Activated CD4-positive, alpha-beta T cell treated with anti-CD3 and anti-CD28 coated beads, Interleukin-2, amount 50 U/mL, for 16 hours (primary cell): ENCODE measurements around the gene MYO7B.

Source experiments
- DNase-seq: peaks from one replicate; pipeline ENCODE4 v3.0.0-alpha.2; 2020

MYO7B gene

DNA sequence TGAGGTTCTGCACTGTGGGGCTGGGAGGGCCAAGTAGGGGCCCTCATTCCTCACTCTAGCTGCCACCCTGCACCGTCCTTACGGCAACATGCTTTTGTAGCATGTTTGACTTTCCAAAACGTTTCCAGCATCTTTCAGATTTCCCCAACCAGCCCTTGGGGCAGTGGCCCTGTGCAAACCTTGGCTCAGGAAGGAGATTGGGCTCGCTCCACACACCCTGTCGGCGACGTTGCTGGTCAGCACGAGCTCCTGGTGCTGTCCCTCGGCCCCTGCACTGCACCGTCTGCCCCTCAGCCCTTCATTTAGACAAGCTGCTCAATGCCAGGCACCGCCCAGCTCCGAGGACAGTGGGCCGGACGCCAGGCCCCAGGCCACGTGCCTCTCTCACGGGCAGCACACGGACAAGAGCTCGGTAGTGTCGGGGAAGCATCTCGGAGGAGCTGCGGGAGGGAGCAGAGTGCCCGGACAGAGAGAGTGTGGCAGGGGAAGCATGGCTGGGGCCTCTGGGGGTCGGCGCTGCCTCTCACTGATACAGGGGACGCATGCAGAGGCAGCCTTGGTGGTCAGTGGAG is 117.4 kb downstream of the MYO7B start:
- no peak for DNase-seq

DNA sequence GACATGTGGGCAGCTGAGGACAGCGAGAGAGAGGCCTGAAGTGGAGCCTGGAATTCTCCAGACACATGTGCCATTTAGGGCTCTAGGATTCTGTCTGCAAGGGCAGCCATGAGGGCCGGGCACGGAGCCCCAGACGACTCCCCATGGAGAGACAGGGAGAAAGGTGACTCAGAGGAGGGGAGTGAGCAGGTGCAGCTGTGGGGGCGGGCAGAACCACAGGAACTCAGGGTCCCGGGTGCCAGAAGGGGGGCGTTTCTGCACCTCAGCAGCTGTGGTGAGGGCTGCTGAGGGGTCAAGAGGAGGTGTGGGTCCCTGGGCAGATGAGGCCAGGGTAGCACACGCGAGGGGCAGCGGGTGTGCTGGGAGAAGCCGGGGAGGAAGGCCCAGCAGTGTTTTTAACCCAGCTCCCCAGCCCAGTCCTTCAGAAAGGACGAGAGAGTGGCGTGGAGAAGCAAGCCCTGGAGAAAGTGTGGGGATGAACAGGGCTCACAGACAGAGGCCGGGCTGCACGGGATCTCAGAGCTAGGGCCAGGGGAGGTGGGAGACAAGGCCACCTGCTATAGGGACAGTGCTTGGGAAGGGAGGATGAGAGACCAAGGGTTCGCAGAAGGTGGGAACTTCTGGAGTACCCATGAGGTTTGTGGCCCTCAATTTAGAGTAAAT is 118.1 kb downstream of the MYO7B start:
- DNase-seq: no peak

- no peak for DNase-seq
These were observed 118.8 kb downstream of the MYO7B start for GRCh38 chr2:127654084-127654837.

DNA sequence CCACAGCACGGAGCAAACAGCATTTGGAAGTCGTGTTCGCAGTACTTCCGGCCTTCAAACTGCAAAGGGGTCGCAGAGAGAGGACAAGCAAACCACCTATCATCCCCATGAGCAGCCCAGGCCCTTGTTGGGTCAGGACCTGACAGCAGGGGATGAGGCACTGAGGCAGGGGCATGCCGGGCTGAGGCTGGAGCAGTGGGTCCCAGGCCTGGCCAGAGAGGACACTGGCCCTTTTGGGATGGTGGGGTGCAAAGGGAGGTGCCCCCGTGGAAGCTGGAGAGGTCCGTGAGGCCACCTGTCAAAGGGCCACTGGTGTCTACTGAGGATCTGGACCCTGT is 119.3 kb downstream of the MYO7B start:
- DNase-seq: no peak

DNA sequence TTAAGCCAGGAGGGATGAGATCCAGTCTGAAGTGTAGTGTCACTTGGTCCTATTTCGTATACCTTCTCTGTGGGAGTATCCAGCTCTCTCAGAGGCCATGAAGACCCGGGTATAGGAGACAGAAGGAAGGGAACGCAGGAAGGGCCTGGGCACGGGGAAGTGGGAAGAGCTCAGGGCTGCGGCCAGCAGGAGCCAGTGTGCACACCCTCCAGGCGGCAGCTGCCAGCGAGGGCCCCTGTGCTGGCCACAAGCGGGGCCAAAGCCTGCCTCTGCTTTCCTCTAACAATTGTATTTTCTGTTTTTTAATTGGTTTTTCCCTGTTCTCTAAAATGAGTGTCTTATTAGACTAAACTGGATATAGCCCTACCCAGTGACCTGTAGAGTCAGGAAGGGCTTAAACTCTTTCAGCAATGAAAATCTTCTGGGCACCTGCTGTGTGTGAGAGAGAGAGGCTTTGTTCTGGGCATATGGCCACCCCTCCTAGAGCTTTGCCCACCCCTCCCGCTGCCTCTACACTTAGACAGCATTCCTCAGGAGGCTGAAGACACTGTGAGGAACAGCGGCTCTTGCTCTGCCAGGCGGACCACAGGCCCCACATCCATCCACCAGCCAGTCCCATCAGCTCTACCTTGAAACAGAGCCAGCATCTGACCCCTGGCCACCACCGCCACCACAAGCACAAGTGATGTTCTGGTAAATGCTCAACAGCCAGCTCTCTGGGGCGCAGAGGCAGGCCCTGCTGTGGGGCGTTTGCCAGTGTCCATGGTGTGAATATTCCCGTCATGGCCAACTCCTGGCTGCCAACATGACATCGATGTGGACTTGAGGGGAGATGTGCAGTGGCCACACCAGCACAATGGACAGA is 120.0 kb downstream of the MYO7B start:
- DNase-seq: no peak

GRCh38 chr2:127656569-127657231 is 121.2 kb downstream of the MYO7B start:
- no peak for DNase-seq

GRCh38 chr2:127657232-127657595 is 121.7 kb downstream of the MYO7B start:
- no peak for DNase-seq

DNA sequence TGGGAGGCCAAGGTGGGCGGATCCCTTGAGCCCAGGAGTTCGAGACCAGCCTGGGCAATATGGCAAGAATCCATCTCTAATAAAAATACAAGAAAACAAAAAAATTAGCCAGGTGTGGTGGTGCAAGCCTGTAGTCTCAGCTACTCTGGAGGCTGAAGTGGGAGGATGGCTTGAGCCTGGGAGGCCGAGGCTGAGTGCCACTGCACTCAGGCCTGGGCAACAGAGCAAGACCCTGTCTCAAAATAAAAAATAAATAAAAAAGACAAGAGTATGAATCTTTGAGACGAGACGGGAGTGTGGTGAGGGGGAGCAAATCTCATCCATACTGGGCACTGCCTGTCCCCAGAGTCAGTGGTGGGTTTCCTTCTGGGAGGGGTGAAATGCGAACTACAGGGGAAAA is 122.7 kb downstream of the MYO7B start:
- DNase-seq: no peak

- DNase-seq: no peak
These were observed 123.3 kb downstream of the MYO7B start for GRCh38 chr2:127658641-127659407.

- DNase-seq: no peak
These were observed 124.2 kb downstream of the MYO7B start for GRCh38 chr2:127659408-127660290.

DNA sequence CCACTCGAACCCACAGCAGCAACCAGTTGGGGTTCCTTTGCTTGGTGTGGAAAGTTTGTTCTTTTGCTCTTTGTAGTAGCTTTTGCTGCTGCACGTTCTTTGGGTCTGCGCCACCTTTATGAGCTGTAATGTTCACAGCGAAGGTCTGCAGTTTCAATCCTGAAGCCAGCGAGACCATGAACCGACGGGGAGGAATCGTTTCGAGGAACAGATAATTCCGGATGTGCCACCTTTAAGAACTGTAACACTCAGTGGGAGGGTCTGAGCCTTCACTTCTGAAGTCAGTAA is 124.8 kb downstream of the MYO7B start:
- no peak for DNase-seq

DNA sequence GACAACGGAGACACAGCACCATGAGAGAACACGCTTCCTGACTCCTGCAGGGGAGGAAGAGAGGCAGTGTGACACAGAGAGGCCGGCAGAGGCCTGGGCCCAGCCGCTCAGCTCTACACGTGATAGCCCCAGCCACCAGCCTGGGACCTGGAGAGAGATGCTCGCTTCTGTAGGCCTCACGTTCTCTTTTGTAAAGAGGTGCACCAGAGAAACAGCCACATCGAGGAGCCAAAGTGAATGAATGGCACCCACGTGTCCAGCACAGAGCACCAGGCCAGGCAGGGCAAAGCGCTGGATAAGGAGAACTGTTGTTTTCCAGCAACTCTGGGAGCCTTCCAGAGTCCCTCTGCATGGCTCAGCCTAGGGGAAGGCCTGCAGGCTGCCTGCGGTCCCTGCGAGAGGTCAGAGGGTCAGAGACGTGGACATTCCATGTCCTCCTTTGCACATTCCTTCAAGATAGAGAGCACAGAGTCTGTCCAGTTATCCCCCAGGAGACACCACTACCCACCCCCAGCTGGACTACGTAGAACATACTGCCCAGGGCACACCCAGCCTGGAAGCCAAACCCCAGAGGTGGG is 125.7 kb downstream of the MYO7B start:
- DNase-seq: no peak

- no peak for DNase-seq
These were observed 126.5 kb downstream of the MYO7B start for GRCh38 chr2:127661949-127662510.

GRCh38 chr2:127662937-127663565 is 127.6 kb downstream of the MYO7B start:
- no peak for DNase-seq

DNA sequence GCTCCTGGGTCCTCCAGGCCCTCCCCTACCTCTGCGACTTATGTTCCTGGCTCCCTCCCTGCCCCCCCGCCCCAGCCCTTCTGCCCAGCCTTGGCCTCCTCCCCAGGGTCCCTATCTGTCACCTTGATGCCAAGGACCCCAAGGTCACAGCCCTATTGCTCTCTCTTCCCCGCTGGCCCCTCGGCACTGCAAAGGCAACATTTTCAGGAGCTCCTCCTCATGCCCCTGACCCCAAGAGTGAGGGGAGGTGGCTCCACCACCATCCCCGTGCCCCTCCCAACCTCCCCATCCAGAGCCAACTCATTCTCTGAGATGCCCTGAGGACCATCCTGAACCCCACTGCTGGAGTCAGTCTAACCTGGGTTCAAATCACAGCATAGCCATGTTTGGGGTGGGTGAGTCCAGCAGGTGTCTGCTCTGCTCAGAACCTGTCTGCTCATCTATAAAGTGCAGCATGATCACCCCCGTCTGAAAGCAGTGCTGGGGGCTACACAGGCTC is 128.1 kb downstream of the MYO7B start:
- DNase-seq: no peak

DNA sequence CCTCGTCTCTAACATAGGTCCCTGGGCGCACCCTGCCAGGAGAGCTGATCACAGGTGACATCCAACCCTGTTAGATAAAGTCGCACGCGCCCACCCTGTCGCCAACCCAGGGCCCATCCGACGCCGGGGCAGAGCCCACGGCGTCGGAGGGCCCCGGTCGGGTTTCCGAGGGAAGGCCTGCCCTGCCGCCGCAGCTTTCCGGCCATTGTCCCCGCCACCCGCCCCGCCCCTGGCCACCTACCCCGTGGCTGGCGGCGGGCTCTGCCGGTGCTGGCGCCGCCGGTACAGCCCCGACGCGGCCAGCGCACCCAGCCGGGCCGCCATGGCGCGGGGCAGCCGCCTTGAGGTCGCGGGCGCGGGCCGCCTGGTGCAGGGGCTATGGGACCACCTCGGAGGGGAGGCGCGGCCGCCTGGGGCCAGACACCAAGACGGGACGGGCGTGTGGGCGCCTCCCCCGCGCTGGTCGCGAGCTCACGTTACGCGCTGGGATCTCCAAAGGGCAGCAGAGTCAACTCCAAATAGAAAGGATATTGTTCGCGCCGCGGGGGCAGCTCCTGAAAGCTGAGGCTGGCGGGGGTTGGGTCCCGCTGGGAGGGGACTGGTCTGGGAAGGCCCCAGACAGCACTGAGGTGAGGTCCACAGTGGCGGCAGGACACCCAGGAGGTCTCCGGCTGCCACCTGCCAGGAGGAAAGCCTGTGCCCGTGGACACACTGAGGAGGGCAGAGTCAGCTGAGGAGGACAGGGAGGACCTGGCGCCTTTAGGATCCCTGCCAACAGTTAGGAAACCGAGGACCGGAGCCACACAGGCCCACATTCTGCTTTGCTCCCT is 128.8 kb downstream of the MYO7B start:
- DNase-seq: no peak

- no peak for DNase-seq
These were observed 129.4 kb downstream of the MYO7B start for GRCh38 chr2:127664895-127665225.

- DNase-seq: no peak
These were observed 129.9 kb downstream of the MYO7B start for GRCh38 chr2:127665267-127665893.

- no peak for DNase-seq
These were observed 133.6 kb downstream of the MYO7B start for GRCh38 chr2:127669056-127669455.
